Measurements from ENCODE around the gene CD200R1. TPM values are rescaled to one million over a fixed set of nuclear protein-coding genes. Genes with fewer than 3 reads are reported as not detected.

CD200R1 gene
- total and polyA plus RNA-seq, 2 of the 13 experiments (the other 11 are each of a cell fraction or from before 2014, with no cell fraction given), result 0.04 TPM; not detected in 1

DNA sequence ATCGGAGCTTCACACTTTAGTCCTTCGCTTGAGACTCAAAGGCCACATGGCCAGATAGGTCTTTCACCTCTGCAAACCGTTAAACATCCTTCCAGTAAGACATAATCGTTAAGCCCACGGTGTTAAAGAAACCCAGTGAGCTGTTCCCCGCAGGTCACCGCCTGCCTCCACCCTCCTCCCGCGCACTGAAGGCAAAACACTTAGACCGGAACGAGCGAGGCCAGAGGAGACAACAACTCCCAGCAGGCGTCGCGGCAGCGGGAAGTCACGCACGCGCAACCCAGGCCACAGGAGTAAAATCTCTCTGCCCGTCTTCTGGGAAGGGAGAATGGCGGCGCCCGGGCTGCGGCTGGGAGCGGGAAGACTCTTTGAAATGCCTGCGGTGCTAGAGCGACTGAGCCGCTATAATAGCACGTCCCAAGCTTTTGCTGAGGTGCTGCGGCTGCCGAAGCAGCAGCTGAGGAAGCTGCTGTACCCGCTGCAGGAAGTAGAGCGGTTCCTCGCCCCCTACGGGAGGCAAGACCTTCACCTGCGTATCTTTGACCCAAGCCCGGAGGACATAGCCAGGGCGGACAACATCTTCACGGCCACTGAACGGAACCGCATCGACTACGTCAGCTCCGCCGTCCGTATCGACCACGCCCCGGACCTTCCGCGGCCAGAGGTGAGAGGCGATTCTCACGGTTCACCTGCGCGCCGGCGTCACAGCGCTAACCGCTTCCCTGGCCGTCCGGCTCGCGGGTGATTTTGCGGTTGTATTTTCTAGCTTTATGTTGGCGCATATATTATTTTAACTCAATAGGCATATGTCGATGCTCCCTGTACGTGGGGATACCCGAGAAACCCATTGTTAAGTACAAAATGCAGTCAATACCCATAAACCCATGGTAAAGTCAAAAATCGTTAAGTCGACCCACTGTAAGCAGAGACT lies 16.0 kb upstream of the CD200R1 start, which contains the start of gene GTPBP8 (continued):
- no peak for TF ChIP-seq ZNF644 (CRISPR knock-in tag; IDR thresholded peaks at IDR 0.05; ENCODE audit: low read depth)
- peak; percentile 42; the same call in 1 of the 3 replicates for TF ChIP-seq MXI1 (IDR thresholded peaks at IDR 0.05; ENCODE audit: borderline replicate concordance, low read depth, low read length)
- TF ChIP-seq, protein P1, sequence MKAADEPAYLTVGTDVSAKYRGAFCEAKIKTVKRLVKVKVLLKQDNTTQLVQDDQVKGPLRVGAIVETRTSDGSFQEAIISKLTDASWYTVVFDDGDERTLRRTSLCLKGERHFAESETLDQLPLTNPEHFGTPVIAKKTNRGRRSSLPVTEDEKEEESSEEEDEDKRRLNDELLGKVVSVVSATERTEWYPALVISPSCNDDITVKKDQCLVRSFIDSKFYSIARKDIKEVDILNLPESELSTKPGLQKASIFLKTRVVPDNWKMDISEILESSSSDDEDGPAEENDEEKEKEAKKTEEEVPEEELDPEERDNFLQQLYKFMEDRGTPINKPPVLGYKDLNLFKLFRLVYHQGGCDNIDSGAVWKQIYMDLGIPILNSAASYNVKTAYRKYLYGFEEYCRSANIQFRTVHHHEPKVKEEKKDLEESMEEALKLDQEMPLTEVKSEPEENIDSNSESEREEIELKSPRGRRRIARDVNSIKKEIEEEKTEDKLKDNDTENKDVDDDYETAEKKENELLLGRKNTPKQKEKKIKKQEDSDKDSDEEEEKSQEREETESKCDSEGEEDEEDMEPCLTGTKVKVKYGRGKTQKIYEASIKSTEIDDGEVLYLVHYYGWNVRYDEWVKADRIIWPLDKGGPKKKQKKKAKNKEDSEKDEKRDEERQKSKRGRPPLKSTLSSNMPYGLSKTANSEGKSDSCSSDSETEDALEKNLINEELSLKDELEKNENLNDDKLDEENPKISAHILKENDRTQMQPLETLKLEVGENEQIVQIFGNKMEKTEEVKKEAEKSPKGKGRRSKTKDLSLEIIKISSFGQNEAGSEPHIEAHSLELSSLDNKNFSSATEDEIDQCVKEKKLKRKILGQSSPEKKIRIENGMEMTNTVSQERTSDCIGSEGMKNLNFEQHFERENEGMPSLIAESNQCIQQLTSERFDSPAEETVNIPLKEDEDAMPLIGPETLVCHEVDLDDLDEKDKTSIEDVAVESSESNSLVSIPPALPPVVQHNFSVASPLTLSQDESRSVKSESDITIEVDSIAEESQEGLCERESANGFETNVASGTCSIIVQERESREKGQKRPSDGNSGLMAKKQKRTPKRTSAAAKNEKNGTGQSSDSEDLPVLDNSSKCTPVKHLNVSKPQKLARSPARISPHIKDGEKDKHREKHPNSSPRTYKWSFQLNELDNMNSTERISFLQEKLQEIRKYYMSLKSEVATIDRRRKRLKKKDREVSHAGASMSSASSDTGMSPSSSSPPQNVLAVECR (CRISPR knock-in tag; IDR thresholded peaks at IDR 0.05; ENCODE audit: borderline replicate concordance), result peak; percentile 82; the same call in 1 of the 2 replicates
- peak; percentile 83; the same call in 1 of the 2 replicates for TF ChIP-seq ZC3H13 (CRISPR knock-in tag; IDR thresholded peaks at IDR 0.05)
- no peak for TF ChIP-seq ZNF484 (CRISPR knock-in tag; IDR thresholded peaks at IDR 0.05; ENCODE audit: borderline replicate concordance, low read depth)
- TF ChIP-seq ZNF678 (CRISPR knock-in tag; IDR thresholded peaks at IDR 0.05), result no peak
- TF ChIP-seq ZNF264 (CRISPR knock-in tag; IDR thresholded peaks at IDR 0.05), result 0 out of 2 replicates have a peak, but pooled peaks have one; percentile 66
- TF ChIP-seq RCOR2 (CRISPR knock-in tag; IDR thresholded peaks at IDR 0.05), result peak; percentile 40; the same call in 1 of the 2 replicates
- peak; percentile 58; the same call in 1 of the 2 replicates for TF ChIP-seq GATAD2A (CRISPR knock-in tag; IDR thresholded peaks at IDR 0.05)
- TF ChIP-seq, protein P2, sequence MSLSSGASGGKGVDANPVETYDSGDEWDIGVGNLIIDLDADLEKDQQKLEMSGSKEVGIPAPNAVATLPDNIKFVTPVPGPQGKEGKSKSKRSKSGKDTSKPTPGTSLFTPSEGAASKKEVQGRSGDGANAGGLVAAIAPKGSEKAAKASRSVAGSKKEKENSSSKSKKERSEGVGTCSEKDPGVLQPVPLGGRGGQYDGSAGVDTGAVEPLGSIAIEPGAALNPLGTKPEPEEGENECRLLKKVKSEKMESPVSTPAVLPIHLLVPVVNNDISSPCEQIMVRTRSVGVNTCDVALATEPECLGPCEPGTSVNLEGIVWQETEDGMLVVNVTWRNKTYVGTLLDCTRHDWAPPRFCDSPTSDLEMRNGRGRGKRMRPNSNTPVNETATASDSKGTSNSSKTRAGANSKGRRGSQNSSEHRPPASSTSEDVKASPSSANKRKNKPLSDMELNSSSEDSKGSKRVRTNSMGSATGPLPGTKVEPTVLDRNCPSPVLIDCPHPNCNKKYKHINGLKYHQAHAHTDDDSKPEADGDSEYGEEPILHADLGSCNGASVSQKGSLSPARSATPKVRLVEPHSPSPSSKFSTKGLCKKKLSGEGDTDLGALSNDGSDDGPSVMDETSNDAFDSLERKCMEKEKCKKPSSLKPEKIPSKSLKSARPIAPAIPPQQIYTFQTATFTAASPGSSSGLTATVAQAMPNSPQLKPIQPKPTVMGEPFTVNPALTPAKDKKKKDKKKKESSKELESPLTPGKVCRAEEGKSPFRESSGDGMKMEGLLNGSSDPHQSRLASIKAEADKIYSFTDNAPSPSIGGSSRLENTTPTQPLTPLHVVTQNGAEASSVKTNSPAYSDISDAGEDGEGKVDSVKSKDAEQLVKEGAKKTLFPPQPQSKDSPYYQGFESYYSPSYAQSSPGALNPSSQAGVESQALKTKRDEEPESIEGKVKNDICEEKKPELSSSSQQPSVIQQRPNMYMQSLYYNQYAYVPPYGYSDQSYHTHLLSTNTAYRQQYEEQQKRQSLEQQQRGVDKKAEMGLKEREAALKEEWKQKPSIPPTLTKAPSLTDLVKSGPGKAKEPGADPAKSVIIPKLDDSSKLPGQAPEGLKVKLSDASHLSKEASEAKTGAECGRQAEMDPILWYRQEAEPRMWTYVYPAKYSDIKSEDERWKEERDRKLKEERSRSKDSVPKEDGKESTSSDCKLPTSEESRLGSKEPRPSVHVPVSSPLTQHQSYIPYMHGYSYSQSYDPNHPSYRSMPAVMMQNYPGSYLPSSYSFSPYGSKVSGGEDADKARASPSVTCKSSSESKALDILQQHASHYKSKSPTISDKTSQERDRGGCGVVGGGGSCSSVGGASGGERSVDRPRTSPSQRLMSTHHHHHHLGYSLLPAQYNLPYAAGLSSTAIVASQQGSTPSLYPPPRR (CRISPR knock-in tag; IDR thresholded peaks at IDR 0.05; ENCODE audit: borderline replicate concordance), result 0 out of 2 replicates have a peak, but pooled peaks have one; percentile 44
- TF ChIP-seq, protein P3, sequence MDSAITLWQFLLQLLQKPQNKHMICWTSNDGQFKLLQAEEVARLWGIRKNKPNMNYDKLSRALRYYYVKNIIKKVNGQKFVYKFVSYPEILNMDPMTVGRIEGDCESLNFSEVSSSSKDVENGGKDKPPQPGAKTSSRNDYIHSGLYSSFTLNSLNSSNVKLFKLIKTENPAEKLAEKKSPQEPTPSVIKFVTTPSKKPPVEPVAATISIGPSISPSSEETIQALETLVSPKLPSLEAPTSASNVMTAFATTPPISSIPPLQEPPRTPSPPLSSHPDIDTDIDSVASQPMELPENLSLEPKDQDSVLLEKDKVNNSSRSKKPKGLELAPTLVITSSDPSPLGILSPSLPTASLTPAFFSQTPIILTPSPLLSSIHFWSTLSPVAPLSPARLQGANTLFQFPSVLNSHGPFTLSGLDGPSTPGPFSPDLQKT (CRISPR knock-in tag; IDR thresholded peaks at IDR 0.05; ENCODE audit: borderline replicate concordance), result no peak
- no peak for TF ChIP-seq ZNF225 (CRISPR knock-in tag; IDR thresholded peaks at IDR 0.05)
- TF ChIP-seq, protein P4, sequence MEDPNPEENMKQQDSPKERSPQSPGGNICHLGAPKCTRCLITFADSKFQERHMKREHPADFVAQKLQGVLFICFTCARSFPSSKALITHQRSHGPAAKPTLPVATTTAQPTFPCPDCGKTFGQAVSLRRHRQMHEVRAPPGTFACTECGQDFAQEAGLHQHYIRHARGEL (CRISPR knock-in tag; IDR thresholded peaks at IDR 0.05), result no peak
- TF ChIP-seq ZNF766 (CRISPR knock-in tag; IDR thresholded peaks at IDR 0.05; ENCODE audit: borderline replicate concordance), result peak; percentile 82; the same call in 1 of the 2 replicates
- 0 out of 2 replicates have a peak, but pooled peaks have one; percentile 42 for TF ChIP-seq ZNF670 (CRISPR knock-in tag; IDR thresholded peaks at IDR 0.05; ENCODE audit: borderline replicate concordance)
- TF ChIP-seq RBFOX2 (IDR thresholded peaks at IDR 0.05; ENCODE audit: low read depth, low read length), result peak; percentile 92
- 0 out of 2 replicates have a peak, but pooled peaks have one; percentile 32 for TF ChIP-seq SUZ12 (IDR thresholded peaks at IDR 0.05; ENCODE audit: low read depth, low read length)
- no peak for TF ChIP-seq ZNF562 (CRISPR knock-in tag; IDR thresholded peaks at IDR 0.05; ENCODE audit: borderline replicate concordance)

Data from HepG2 (cell line).